Astrocyte (in vitro differentiated cells and primary cell): ENCODE measurements around the gene C5orf63. TPM values are rescaled to one million over a fixed set of nuclear protein-coding genes. Genes with fewer than 3 reads are reported as not detected.

ENCODE experiments used
- DNase-seq: peaks from one replicate; pipeline ENCODE4 v3.0.0-alpha.2; 2010; ENCODE audit warnings: low read depth
- FAIRE-seq: peaks from 2 replicates; lab custom pipeline; 2011; peaks lifted over from hg19 to GRCh38; lab: Jason Lieb, UNC
- H2AFZ ChIP-seq: 2 replicates; pipeline ENCODE4 v1.6.0; 2012; ENCODE audit warnings: low read depth, low read length, inconsistent platforms
- H3K27ac ChIP-seq: 2 replicates; pipeline ENCODE4 v1.5.1; 2011; ENCODE audit warnings: low read depth, low read length, inconsistent platforms
- H3K27me3 ChIP-seq: 2 replicates; pipeline ENCODE4 v1.6.0; 2011; ENCODE audit warnings: low read length, inconsistent platforms; ENCODE audit not compliant: insufficient read depth
- H3K36me3 ChIP-seq: 2 replicates; pipeline ENCODE4 v1.5.1; 2011; ENCODE audit warnings: low read length, inconsistent platforms; ENCODE audit not compliant: insufficient read depth
- H3K4me1 ChIP-seq: 2 replicates; pipeline ENCODE4 v1.5.1; 2011; ENCODE audit warnings: low read length, inconsistent platforms; ENCODE audit not compliant: insufficient read depth
- H3K4me2 ChIP-seq: 2 replicates; pipeline ENCODE4 v1.6.0; 2012; ENCODE audit warnings: low read length, inconsistent platforms
- H3K4me3 ChIP-seq: 2 replicates; pipeline ENCODE4 v1.5.1; 2011; ENCODE audit warnings: low read depth, mild to moderate bottlenecking, low read length, inconsistent platforms; ENCODE audit not compliant: insufficient read depth
- H3K79me2 ChIP-seq: 2 replicates; pipeline ENCODE4 v1.6.0; 2012; ENCODE audit warnings: mild to moderate bottlenecking, low read length, inconsistent platforms; ENCODE audit not compliant: insufficient read depth
- H3K9ac ChIP-seq: 2 replicates; pipeline ENCODE4 v1.6.0; 2012; ENCODE audit warnings: mild to moderate bottlenecking, low read length, inconsistent platforms
- H3K9me3 ChIP-seq: 2 replicates; pipeline ENCODE4 v1.5.1; 2012; ENCODE audit warnings: low read depth, mild to moderate bottlenecking, low read length, inconsistent platforms; ENCODE audit not compliant: insufficient read depth
- H4K20me1 ChIP-seq: 2 replicates; pipeline ENCODE4 v1.6.0; 2012; ENCODE audit warnings: low read length, inconsistent platforms; ENCODE audit not compliant: insufficient read depth
- H3K27ac Mint-ChIP-seq: one replicate; pipeline ENCODE4 v1.8.0; 2021; ENCODE audit warnings: mild to moderate bottlenecking, mixed read lengths; ENCODE audit not compliant: unreplicated experiment
- H3K27me3 Mint-ChIP-seq: one replicate; pipeline ENCODE4 v1.8.0; 2021; ENCODE audit warnings: low read depth, mixed read lengths; ENCODE audit not compliant: unreplicated experiment
- H3K36me3 Mint-ChIP-seq: one replicate; pipeline ENCODE4 v1.8.0; 2021; ENCODE audit warnings: low read depth, mixed read lengths; ENCODE audit not compliant: unreplicated experiment
- H3K4me1 Mint-ChIP-seq: one replicate; pipeline ENCODE4 v1.8.0; 2021; ENCODE audit warnings: low read depth, mixed read lengths; ENCODE audit not compliant: unreplicated experiment
- H3K4me3 Mint-ChIP-seq: one replicate; pipeline ENCODE4 v1.8.0; 2021; ENCODE audit warnings: mild to moderate bottlenecking, moderate library complexity, mixed read lengths; ENCODE audit not compliant: unreplicated experiment
- H3K9me3 Mint-ChIP-seq: one replicate; pipeline ENCODE4 v1.8.0; 2021; ENCODE audit warnings: mild to moderate bottlenecking, mixed read lengths; ENCODE audit not compliant: unreplicated experiment
- CTCF ChIP-seq: IDR thresholded peaks from 2 replicates; pipeline ENCODE4 v1.5.1; 2011; ENCODE audit warnings: low read depth, mild to moderate bottlenecking, inconsistent platforms, low read length, moderate library complexity; ENCODE audit not compliant: insufficient read depth
- EZH2 ChIP-seq: IDR thresholded peaks from 2 replicates; pipeline ENCODE4 v1.6.1; 2012; ENCODE audit warnings: mild to moderate bottlenecking, low read length, inconsistent platforms; ENCODE audit not compliant: insufficient read depth
- total RNA-seq: library from RNA; stranded (reverse); gene quantifications from 2 replicates; pipeline ENCODE4 v1.2.1, GENCODE V29; 2021

Gene C5orf63
- total RNA-seq, 1 donor from 2014 or later, result 0.36 TPM

- Histone ChIP-seq H3K4me2 (no peak overlapping the region), H3K27me3 (peaks cover 2% of the 10 kb centered on the region), H2AFZ (no peak overlapping the region), H3K4me3 (no peak overlapping the region), H3K9me3 (no peaks in the 10 kb centered on the region), H3K9ac (no peak overlapping the region), H3K79me2 (no peaks in the 10 kb centered on the region), H3K4me1 (peaks cover 6% of the 10 kb centered on the region), H3K36me3 (no peaks in the 10 kb centered on the region), H3K27ac (no peak overlapping the region), H4K20me1 (no peaks in the 10 kb centered on the region)
- no peak overlapping the region for H3K4me3 Mint-ChIP-seq
- H3K27me3 Mint-ChIP-seq, result no peaks in the 10 kb centered on the region
- no peak overlapping the region for H3K27ac Mint-ChIP-seq
- FAIRE-seq (no peak), DNase-seq (no peak)
- peaks cover 30% of the 10 kb centered on the region for H3K4me1 Mint-ChIP-seq
- no peaks in the 10 kb centered on the region for H3K36me3 Mint-ChIP-seq
- TF ChIP-seq EZH2, result no peak
- TF ChIP-seq CTCF, result no peak
- no peaks in the 10 kb centered on the region for H3K9me3 Mint-ChIP-seq
These were observed 23.2 kb upstream of the C5orf63 start for GRCh38 chr5:127096328-127096993.

- Histone ChIP-seq H3K27me3 (peaks cover 2% of the 10 kb centered on the region), H4K20me1 (no peaks in the 10 kb centered on the region), H3K79me2 (no peaks in the 10 kb centered on the region), H3K36me3 (no peaks in the 10 kb centered on the region), H2AFZ (no peak overlapping the region), H3K4me2 (no peak overlapping the region), H3K9me3 (no peaks in the 10 kb centered on the region), H3K4me1 (peaks cover 6% of the 10 kb centered on the region), H3K9ac (no peak overlapping the region), H3K27ac (no peak overlapping the region), H3K4me3 (no peak overlapping the region)
- no peaks in the 10 kb centered on the region for H3K27me3 Mint-ChIP-seq
- H3K36me3 Mint-ChIP-seq, result no peaks in the 10 kb centered on the region
- H3K4me1 Mint-ChIP-seq, result peaks cover 26% of the 10 kb centered on the region
- no peaks in the 10 kb centered on the region for H3K9me3 Mint-ChIP-seq
- H3K4me3 Mint-ChIP-seq, result no peak overlapping the region
- DNase-seq (no peak), FAIRE-seq (no peak)
- no peak for TF ChIP-seq CTCF
- TF ChIP-seq EZH2, result no peak
- no peak overlapping the region for H3K27ac Mint-ChIP-seq
These were observed 21.0 kb upstream of the C5orf63 start for GRCh38 chr5:127094161-127094814.

- Histone ChIP-seq H3K9me3 (no peaks in the 10 kb centered on the region), H2AFZ (no peak overlapping the region), H3K27me3 (peaks cover 2% of the 10 kb centered on the region), H3K9ac (no peak overlapping the region), H3K4me2 (peak overlapping the region; percentile 17), H4K20me1 (no peaks in the 10 kb centered on the region), H3K4me1 (peaks cover 20% of the 10 kb centered on the region), H3K27ac (no peak overlapping the region), H3K36me3 (no peaks in the 10 kb centered on the region), H3K79me2 (no peaks in the 10 kb centered on the region), H3K4me3 (no peak overlapping the region)
- Mint-ChIP-seq H3K4me3 (no peak overlapping the region), H3K27me3 (no peaks in the 10 kb centered on the region), H3K9me3 (no peaks in the 10 kb centered on the region), H3K27ac (no peak overlapping the region), H3K4me1 (peaks cover 35% of the 10 kb centered on the region), H3K36me3 (no peaks in the 10 kb centered on the region)
- DNase-seq (peak; percentile 67), FAIRE-seq (no peak)
- TF ChIP-seq CTCF, result no peak
- TF ChIP-seq EZH2, result no peak
These were observed 19.4 kb upstream of the C5orf63 start for GRCh38 chr5:127092690-127093089.
